Measurements from ENCODE around the gene SPTSSA. TPM values are rescaled to one million over a fixed set of nuclear protein-coding genes. Genes with fewer than 3 reads are reported as not detected.

Gene SPTSSA
- total and polyA plus RNA-seq, 10 of the 15 experiments (the other 5 are each of a cell fraction or from before 2014, with no cell fraction given): 9.3 to 37.7 (median 21.0) TPM

- Histone ChIP-seq H3K4me3 (no peak overlapping the region), H4K20me1 (ENCODE audit: control insufficient read depth, insufficient read depth) (no peaks in the 10 kb centered on the region), H3K4me1 (ENCODE audit: control insufficient read depth, insufficient read depth, low read length) (no peaks in the 10 kb centered on the region), H3K9me3 (replicated peaks; ENCODE audit: control insufficient read depth, insufficient read depth, low read length) (no peaks in the 10 kb centered on the region; the same call in 2 of the 3 replicates), H3K79me2 (ENCODE audit: control insufficient read depth, insufficient read depth, low read length) (no peaks in the 10 kb centered on the region), H3K36me3 (ENCODE audit: control insufficient read depth in 2 of 2, insufficient read depth in 2 of 2, low read length in 1 of 2) (no peaks in the 10 kb centered on the region), H3K9ac (ENCODE audit: control insufficient read depth, insufficient read depth, low read length) (no peak overlapping the region), H3K27me3 (replicated peaks in 1 of 2; ENCODE audit: control insufficient read depth in 2 of 2, insufficient read depth in 2 of 2, low read length in 1 of 2) (no peaks in the 10 kb centered on the region; a peak in 1 of 4 replicates), H3K4me2 (ENCODE audit: control insufficient read depth, insufficient read depth) (no peak overlapping the region), H3K27ac (ENCODE audit: control insufficient read depth, insufficient read depth) (no peak overlapping the region), H2AFZ (ENCODE audit: control insufficient read depth, low read depth, low read length) (no peak overlapping the region)
- ChIA-PET CTCF (no interaction called here), POLR2A (no interaction called here), SMC1A (ENCODE audit: uncharacterized antibody, unreplicated experiment) (no interaction called here), RAD21 (ENCODE audit: unreplicated experiment) (no interaction called here)
- DNase-seq (ENCODE audit: low read depth, low spot score): no peak
- TF ChIP-seq TAF1 (IDR thresholded peaks at IDR 0.05; ENCODE audit: borderline replicate concordance, low read depth, low read length) (no peak), EGR1 (IDR thresholded peaks at IDR 0.05; ENCODE audit: borderline replicate concordance in 1 of 2, low read depth in 2 of 2, low read length in 2 of 2) (no peak), HDAC2 (IDR thresholded peaks at IDR 0.05) (no peak)
- no peak for FAIRE-seq
- ATAC-seq: no peak
- intact Hi-C loops (cut with micrococcal nuclease; ENCODE audit: unreplicated experiment): no loop called here
- WGBS (ENCODE audit: insufficient coverage, insufficient replicate concordance, low lambda C conversion rate, missing lambda C conversion rate): 76% methylated on average over 6 of the region's 6 CpGs
- no TSS peak for BruUV-seq (replicated peaks)
- in situ Hi-C loops (cut with MboI): no loop called here
Observed at GRCh38 chr14:34420547-34421150, 41.4 kb downstream of the SPTSSA start.

- BruUV-seq (replicated peaks): no TSS peak
- SMC1A ChIA-PET (ENCODE audit: uncharacterized antibody, unreplicated experiment): no interaction called here
- intact Hi-C loops (cut with micrococcal nuclease; ENCODE audit: unreplicated experiment): no loop called here
Observed at GRCh38 chr14:34409721-34410120, 52.3 kb downstream of the SPTSSA start.

More at GRCh38 chr14:34409721-34410120, 52.3 kb downstream of the SPTSSA start:
- H3K4me3 ChIP-seq: no peak overlapping the region
- H3K4me1 ChIP-seq (ENCODE audit: control insufficient read depth, insufficient read depth, low read length): no peaks in the 10 kb centered on the region
- in situ Hi-C loops (cut with MboI): no loop called here
- no peak overlapping the region for H3K9ac ChIP-seq (ENCODE audit: control insufficient read depth, insufficient read depth, low read length)
- 58% methylated on average over 2 of the region's 2 CpGs for WGBS (ENCODE audit: insufficient coverage, insufficient replicate concordance, low lambda C conversion rate, missing lambda C conversion rate)
- H2AFZ ChIP-seq (ENCODE audit: control insufficient read depth, low read depth, low read length): no peak overlapping the region
- ChIA-PET RAD21 (ENCODE audit: unreplicated experiment) (no interaction called here), POLR2A (no interaction called here), CTCF (no interaction called here)
- H3K4me2 ChIP-seq (ENCODE audit: control insufficient read depth, insufficient read depth): no peak overlapping the region
- no peaks in the 10 kb centered on the region for H4K20me1 ChIP-seq (ENCODE audit: control insufficient read depth, insufficient read depth)
- no peak for FAIRE-seq
- TF ChIP-seq STAT3 (IDR thresholded peaks at IDR 0.05; ENCODE audit: low read depth, low read length) (no peak), CEBPB (IDR thresholded peaks at IDR 0.05; ENCODE audit: borderline replicate concordance in 1 of 2, low read depth in 2 of 2, low read length in 2 of 2) (no peak), PML (IDR thresholded peaks at IDR 0.05; ENCODE audit: low read length) (no peak), ZNF24 (IDR thresholded peaks at IDR 0.05) (no peak), MXI1 (IDR thresholded peaks at IDR 0.05; ENCODE audit: low read depth, low read length) (no peak)
- H3K27me3 ChIP-seq (replicated peaks in 1 of 2; ENCODE audit: control insufficient read depth in 2 of 2, insufficient read depth in 2 of 2, low read length in 1 of 2): no peaks in the 10 kb centered on the region
- no peaks in the 10 kb centered on the region for H3K79me2 ChIP-seq (ENCODE audit: control insufficient read depth, insufficient read depth, low read length)
- H3K27ac ChIP-seq (ENCODE audit: control insufficient read depth, insufficient read depth): no peak overlapping the region
- H3K9me3 ChIP-seq (replicated peaks; ENCODE audit: control insufficient read depth, insufficient read depth, low read length): no peaks in the 10 kb centered on the region; the same call in 2 of the 3 replicates
- ATAC-seq: no peak
- no peak for DNase-seq (ENCODE audit: low read depth, low spot score)
- H3K36me3 ChIP-seq (ENCODE audit: control insufficient read depth in 2 of 2, insufficient read depth in 2 of 2, low read length in 1 of 2): no peaks in the 10 kb centered on the region
